Measurements from ENCODE around the gene MOGAT3. TPM values are rescaled to one million over a fixed set of nuclear protein-coding genes. Genes with fewer than 3 reads are reported as not detected.

MOGAT3 gene
- total and polyA plus RNA-seq, 2 of the 4 experiments (the other 2 are of a cell fraction), result not detected

GRCh38 chr7:101236292-101236835 is 35.5 kb upstream of the MOGAT3 start:
- ChIA-PET POLR2A (ENCODE audit: unreplicated experiment) (no interaction called here), CTCF (no interaction called here)

More at GRCh38 chr7:101236292-101236835, 35.5 kb upstream of the MOGAT3 start:
- Histone ChIP-seq H2BK20ac (ENCODE audit: low read depth, low read length) (no peak overlapping the region), H4K20me1 (ENCODE audit: insufficient read depth, low read length) (peaks cover 12% of the 10 kb centered on the region), H3K9me3 (ENCODE audit: control insufficient read depth, insufficient read depth, low read length) (no peaks in the 10 kb centered on the region), H3K56ac (ENCODE audit: extremely low read depth, insufficient read depth, low read length) (no peak overlapping the region), H4K91ac (ENCODE audit: insufficient read depth, low read depth, low read length) (no peak overlapping the region), H3K23ac (ENCODE audit: low read depth, low read length) (no peak overlapping the region), H3K4me2 (ENCODE audit: low read depth, low read length) (no peak overlapping the region), H3K27me3 (ENCODE audit: control insufficient read depth, insufficient read depth, low read length) (no peaks in the 10 kb centered on the region), H3K9ac (ENCODE audit: low read depth, low read length) (no peak overlapping the region), H3K14ac (replicated peaks; ENCODE audit: low read depth, low read length) (no peak overlapping the region), H3K36me3 (ENCODE audit: control insufficient read depth, insufficient read depth, low read length) (peaks cover 35% of the 10 kb centered on the region), H2AK9ac (replicated peaks; ENCODE audit: low read depth, low read length, poor library complexity) (no peak overlapping the region), H3K4me3 (ENCODE audit: insufficient read depth, low read depth, low read length) (no peak overlapping the region), H3K9me1 (ENCODE audit: insufficient read depth, low read length) (no peaks in the 10 kb centered on the region; the same call in 1 of the 2 replicates), H4K5ac (ENCODE audit: low read depth, low read length) (no peak overlapping the region), H2AFZ (replicated peaks; ENCODE audit: low read length, poor library complexity) (no peak overlapping the region), H3K4me1 (ENCODE audit: control insufficient read depth, insufficient read depth, low read length) (peaks cover 8% of the 10 kb centered on the region), H3K4ac (ENCODE audit: low read depth, low read length) (no peak overlapping the region), H2BK15ac (ENCODE audit: low read depth, low read length) (no peak overlapping the region), H3K79me1 (ENCODE audit: low read depth in 1 of 2, low read length in 2 of 2) (peaks cover 0 to 24% of the 10 kb centered on the region in 2 experiments; a peak in 2 of 4 replicates), H3K18ac (ENCODE audit: low read depth, low read length) (no peak overlapping the region), H2BK5ac (ENCODE audit: low read depth, low read length, poor library complexity, severe bottlenecking) (no peak overlapping the region), H2AK5ac (ENCODE audit: low read depth, low read length) (no peak overlapping the region), H4K8ac (ENCODE audit: low read depth in 2 of 2, low read length in 2 of 2) (no peak overlapping the region), H3K27ac (ENCODE audit: insufficient read depth, low read length) (no peak overlapping the region), H2BK120ac (ENCODE audit: low read depth, low read length) (no peak overlapping the region)
- ATAC-seq (ENCODE audit: low read depth), result no peak
- in situ Hi-C loops (cut with MboI; ENCODE audit: low sequenced_read_pairs) (no loop called here), intact Hi-C loops (cut with micrococcal nuclease) (no loop called here), dilution Hi-C loops (cut with HindIII; ENCODE audit: low sequenced_read_pairs, unreplicated experiment) (no loop called here)
- TF ChIP-seq RAD21 (IDR thresholded peaks at IDR 0.05; ENCODE audit: low read length) (no peak), CHD1 (IDR thresholded peaks at IDR 0.05; ENCODE audit: low read depth, low read length) (no peak), BHLHE40 (IDR thresholded peaks at IDR 0.05; ENCODE audit: low read depth, low read length) (no peak), CEBPB (IDR thresholded peaks at IDR 0.05; ENCODE audit: low read depth, low read length) (no peak), MXI1 (IDR thresholded peaks at IDR 0.05; ENCODE audit: borderline replicate concordance, low read depth, low read length) (no peak), MAZ (IDR thresholded peaks at IDR 0.05; ENCODE audit: borderline replicate concordance, low read depth, low read length) (no peak), RFX5 (IDR thresholded peaks at IDR 0.05; ENCODE audit: low read depth, low read length) (no peak), RCOR1 (IDR thresholded peaks at IDR 0.05; ENCODE audit: insufficient replicate concordance, low read length) (no peak), SMC3 (IDR thresholded peaks at IDR 0.05; ENCODE audit: low read depth, low read length) (no peak), ELK1 (IDR thresholded peaks at IDR 0.05; ENCODE audit: borderline replicate concordance, low read depth, low read length) (no peak), POLR2A (IDR thresholded peaks at IDR 0.05; ENCODE audit: low read depth, low read length) (no peak), FOS (IDR thresholded peaks at IDR 0.05; ENCODE audit: low read depth, low read length) (no peak), USF2 (IDR thresholded peaks at IDR 0.05; ENCODE audit: low read depth, low read length) (no peak)
- no TSS peak for BruUV-seq (replicated peaks)
- 93% methylated on average over 11 of the region's 21 CpGs; no CpG with 5 or more reads in 1 of the 2 experiments for WGBS, 2 experiments (ENCODE audit: extremely low coverage in 2 of 2, insufficient read length in 1 of 2)
- no peak for DNase-seq

All from IMR-90 (cell line).